DND-41 (cell line): ENCODE data around the gene ANKDD1B.

Experiments
- EZH2 ChIP-seq: IDR thresholded peaks from 3 replicates; pipeline ENCODE4 v1.6.1; 2012; ENCODE audit warnings: borderline replicate concordance, low read depth, mild to moderate bottlenecking, moderate library complexity, low read length, inconsistent platforms; ENCODE audit not compliant: severe bottlenecking
- TF ChIP-seq, protein P1 (sequence below): IDR thresholded peaks from 2 replicates; pipeline ENCODE4 v1.5.1; 2012; ENCODE audit warnings: borderline replicate concordance, low read length, moderate library complexity, mild to moderate bottlenecking; ENCODE audit not compliant: poor library complexity, severe bottlenecking; ENCODE audit errors: extremely low read depth

DNA sequence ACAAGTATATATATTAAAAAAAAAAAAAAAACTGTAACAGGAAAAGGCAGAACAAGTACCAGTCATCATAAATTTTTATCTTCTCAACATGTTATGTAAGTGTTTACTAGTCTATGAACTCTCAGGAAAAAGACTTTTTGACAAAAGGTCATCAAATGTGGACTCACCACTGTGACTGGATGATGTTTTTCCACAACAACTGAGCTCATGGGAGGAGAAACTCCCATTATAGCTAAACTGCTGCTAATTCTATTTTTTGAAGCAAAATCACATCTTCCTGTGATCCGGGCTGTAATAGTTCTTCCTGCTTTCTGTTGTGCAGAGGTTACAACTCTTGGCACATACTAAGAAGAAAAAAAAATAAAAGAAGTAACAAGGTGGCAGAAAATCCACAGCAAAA is 66.4 kb downstream of the ANKDD1B start:
- no peak for TF ChIP-seq EZH2
- TF ChIP-seq, protein P1, sequence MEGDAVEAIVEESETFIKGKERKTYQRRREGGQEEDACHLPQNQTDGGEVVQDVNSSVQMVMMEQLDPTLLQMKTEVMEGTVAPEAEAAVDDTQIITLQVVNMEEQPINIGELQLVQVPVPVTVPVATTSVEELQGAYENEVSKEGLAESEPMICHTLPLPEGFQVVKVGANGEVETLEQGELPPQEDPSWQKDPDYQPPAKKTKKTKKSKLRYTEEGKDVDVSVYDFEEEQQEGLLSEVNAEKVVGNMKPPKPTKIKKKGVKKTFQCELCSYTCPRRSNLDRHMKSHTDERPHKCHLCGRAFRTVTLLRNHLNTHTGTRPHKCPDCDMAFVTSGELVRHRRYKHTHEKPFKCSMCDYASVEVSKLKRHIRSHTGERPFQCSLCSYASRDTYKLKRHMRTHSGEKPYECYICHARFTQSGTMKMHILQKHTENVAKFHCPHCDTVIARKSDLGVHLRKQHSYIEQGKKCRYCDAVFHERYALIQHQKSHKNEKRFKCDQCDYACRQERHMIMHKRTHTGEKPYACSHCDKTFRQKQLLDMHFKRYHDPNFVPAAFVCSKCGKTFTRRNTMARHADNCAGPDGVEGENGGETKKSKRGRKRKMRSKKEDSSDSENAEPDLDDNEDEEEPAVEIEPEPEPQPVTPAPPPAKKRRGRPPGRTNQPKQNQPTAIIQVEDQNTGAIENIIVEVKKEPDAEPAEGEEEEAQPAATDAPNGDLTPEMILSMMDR: no peak
